ENCODE measurements around the gene SPDYC.
"Not testable (repeated sequence)": the region's sequence is repeated elsewhere in the genome, so short reads cannot be mapped to it uniquely, and the experiment has no call there.

The SPDYC gene

DNA sequence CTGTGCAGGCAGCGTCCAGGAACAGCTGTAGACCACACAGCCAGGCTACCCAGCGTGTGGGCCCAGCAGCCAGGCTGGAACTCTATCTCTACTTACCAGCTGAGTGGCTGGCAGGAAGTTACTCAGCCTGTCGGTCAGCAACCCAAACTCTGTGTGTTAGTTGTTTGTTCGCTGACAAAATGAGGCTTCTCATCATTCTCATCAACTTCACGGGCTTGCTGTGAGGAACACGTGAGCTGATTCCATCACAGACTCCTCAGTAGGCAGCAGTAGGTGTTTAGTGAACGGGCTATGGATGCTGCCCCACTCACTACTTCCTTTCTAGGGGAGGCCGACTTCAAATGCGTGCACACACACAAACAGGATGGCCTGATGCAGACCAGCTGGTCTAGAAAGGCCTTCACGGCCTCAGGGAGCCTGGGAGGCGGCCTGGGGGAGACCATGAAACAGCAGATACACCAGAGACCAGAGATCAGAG is 830 bp upstream of the SPDYC start:
- DNase-seq, result peak; percentile 36

DNA sequence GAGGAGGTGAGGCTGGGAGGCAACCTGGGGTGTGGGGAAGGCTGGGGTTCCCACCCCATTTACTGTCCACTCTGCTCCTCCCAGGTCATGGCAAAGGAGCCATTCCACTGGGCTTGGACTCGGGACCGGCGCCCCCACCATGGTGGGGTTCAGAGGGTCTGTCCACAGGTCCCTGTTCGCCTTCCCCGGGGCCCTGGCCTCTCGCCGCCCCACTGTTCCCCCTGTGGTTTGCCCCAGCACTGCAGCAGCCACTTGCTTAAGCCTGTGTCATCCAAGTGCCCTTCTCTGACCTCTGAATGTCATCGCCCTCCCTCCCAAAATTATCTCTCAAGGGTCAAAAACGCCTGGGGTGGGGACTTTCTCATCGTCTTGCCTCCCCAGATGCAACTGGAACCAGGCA is 2.6 kb downstream of the SPDYC start:
- DNase-seq, result no peak

DNA sequence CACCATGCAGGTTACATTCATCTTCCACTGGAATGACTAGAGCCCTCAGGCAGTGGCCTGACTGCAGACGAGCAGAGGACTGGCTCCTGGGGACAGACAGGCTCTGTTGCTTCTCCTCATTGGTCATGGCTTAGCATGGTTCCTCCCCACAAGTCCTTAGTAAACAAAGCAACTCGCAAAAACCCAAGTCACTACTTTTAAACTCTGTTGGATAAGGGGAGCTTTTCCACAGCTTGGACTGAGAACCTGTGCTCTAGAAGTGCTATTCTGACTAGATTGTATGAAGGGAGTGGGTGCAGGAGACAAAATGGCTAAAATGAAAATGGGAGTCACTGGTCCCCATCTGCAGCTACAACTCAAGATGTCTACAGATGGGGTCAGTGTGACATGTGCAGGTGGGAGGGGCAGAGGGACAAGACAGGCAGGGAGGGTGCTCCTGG is 4.6 kb downstream of the SPDYC start:
- not testable (repeated sequence) for DNase-seq

DNA sequence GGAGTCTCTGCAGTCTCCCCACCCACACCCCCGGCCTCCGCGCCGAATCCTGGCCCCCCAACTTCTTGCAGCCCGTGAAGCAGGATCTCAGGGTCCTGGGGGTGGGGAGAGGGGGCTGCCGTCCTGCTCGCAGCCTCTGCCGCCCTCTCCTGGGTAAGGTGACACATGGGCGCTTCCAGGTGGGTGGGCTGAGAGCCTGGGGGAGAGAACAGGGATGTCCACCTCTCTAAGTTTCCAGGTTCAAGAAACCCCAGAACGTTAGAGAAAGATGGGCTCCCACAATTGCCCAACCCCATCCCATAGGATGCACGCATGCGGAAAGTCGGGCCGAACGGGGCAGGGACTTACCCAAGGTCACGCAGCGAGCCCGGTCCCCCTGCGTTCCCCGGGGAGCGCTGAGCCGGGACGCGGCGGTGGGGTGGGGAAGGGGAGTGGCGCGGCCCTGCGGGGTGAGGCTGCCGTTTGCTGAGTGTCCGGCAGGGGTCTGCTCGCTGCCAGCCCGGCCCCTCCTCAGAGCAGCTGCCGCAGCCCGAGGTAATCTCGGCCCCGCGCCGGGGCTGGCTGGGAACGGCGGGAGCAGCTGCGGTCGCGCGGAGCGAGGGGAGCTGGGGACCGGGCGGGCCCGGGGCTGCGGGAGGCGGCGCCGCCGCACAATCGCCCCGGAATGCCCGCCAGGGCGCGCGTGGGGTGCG is 11.0 kb downstream of the SPDYC start:
- DNase-seq, result peak; percentile 3

DNA sequence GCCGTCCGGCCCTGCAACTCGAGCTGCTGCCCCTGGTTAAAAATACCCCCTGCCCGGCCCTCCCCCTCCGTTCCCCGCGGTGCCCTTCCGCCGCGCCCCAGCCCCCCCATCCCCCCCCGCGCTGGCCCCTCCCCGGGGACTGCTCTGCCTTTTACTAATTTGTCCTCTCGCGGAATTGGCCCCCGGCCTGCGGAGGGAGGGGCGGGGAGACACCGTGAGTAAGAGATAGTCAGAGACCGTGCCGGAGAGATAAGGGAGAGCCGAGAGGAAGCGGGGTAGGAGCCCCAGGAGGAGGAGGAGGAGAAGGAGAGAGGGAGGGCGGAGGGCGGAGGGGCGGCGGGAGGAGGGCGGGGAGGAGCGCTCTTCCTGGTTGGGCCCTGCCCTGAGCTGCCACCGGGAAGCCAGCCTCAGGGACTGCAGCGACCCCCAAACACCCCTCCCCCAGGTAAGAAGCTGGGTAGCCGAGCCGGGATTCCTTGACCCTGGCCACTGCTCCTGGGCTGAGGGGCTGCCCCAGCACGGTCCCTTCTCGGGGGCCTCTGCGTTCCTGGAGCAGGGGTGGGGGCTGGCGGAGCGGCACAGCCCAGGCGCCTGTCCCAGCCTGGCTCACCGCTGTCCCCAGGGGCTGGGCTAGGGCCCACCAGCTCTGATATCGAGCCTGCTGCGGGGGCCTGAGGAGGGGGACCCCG is 11.7 kb downstream of the SPDYC start, which contains the start of gene CAPN1:
CAPN1 (plus strand) TSS at position 360 of the 689 bp plus-strand sequence. CDS start 774 bp downstream, outside the sequence.
- peak; percentile 66 for DNase-seq

DNA sequence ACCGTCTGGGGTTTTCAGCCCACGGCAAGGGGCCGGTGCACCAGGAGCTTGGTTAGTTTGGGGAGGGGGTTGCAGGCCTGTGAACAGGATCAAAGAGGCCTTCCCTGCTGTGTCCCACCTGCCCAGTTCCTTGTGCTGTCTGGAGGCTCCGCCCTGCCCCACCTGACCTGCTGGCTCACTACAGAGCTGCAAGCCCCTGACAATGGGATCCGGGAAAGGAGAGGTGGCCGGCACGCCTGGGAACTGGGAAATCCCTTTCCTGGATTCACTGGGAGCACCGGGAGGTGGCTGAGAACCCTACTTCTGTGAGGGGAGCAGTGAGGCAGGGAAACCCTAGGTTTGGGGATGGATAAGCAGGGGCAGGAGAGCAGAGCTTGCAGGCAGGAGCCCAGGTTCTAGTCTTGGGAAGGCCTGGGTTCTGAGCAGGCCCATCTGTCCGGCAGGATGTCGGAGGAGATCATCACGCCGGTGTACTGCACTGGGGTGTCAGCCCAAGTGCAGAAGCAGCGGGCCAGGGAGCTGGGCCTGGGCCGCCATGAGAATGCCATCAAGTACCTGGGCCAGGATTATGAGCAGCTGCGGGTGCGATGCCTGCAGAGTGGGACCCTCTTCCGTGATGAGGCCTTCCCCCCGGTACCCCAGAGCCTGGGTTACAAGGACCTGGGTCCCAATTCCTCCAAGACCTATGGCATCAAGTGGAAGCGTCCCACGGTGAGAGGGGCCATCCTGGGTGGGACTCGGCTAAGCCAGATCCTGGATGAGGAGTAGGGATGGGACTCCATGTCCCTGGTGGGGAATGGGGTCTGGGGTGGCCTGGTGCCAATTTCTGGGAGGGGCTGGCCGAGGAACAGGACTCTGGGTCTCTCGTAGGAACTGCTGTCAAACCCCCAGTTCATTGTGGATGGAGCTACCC is 12.5 kb downstream of the SPDYC start:
- DNase-seq, result no peak

DNA sequence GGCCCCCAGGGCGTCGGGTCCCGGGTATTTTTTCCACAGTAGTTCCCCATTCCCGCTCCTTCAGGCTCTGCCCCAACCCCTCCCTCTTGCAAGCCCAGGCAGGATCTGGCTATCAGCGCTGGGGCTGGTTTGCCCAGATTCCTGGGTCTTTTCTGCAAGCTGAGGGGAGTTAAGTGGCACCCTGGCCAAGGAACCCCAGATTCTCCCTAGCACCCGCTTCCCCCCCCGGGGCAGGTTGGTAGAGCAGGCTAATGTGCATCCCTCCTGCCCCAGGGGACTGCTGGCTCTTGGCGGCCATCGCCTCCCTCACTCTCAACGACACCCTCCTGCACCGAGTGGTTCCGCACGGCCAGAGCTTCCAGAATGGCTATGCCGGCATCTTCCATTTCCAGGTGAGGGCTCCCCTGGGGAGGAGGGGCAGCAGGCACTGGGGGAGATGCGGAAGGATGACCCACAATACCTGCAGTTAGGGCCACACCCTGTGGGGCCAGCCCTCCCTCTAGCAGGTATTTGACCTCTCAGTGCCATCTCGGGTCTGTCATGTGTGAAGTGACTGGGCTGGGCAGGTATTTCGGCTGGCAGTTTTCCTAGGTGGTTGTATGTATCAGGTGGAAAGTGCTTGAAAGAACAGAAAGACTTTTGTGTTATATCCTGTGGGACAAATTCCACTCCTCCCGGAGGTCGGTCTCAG is 13.3 kb downstream of the SPDYC start:
- DNase-seq, result no peak

DNA sequence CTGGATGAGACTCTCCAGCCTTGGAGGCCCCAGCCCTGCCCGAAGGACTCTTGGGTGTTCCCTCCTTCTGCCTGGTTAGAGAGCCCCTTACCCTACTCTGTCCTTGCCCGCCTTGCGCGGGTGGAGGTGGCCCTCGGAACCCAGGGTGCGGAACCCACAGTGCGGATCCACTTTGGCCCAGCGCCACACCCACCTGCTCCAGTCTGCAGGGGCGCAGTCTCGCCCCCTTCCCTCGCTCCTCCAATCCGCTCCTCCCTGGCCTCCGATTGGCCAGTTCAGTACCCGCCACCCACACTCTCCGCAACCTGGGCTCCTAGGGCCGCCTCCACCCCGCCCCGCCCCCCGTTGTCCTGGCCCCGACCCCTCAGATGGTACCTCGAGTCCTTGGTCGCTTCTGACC is 14.1 kb downstream of the SPDYC start:
- no peak for DNase-seq

DNA sequence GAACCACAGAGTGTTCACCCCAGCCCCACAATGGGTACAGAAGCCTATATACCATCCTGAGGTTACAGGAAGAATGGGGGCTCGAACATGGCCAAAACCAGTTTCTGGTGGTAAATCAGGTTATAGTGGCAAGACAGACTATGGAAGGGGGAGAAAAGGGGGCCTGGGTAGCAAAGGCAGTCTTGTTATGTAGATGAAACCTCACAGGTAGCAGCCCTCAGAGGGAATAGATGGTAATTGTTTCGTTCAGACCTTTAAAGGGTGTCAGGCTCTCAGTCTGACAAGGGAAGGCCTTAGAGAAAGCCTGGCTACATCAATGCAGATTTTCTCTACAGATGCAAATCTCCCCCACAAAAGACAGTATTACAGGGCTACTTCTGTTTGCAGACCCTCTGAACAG is 15.1 kb downstream of the SPDYC start:
- no peak for DNase-seq

DNA sequence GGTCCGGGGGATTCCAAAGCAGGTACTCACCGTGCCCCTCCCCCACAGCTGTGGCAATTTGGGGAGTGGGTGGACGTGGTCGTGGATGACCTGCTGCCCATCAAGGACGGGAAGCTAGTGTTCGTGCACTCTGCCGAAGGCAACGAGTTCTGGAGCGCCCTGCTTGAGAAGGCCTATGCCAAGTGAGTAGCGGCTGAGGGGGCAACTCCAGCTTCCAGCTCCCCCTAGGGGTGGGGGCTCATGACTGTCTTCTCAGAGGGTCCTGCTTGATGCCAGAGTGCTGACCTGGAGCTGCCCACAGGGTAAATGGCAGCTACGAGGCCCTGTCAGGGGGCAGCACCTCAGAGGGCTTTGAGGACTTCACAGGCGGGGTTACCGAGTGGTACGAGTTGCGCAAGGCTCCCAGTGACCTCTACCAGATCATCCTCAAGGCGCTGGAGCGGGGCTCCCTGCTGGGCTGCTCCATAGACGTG is 15.9 kb downstream of the SPDYC start:
- no peak for DNase-seq

DNA sequence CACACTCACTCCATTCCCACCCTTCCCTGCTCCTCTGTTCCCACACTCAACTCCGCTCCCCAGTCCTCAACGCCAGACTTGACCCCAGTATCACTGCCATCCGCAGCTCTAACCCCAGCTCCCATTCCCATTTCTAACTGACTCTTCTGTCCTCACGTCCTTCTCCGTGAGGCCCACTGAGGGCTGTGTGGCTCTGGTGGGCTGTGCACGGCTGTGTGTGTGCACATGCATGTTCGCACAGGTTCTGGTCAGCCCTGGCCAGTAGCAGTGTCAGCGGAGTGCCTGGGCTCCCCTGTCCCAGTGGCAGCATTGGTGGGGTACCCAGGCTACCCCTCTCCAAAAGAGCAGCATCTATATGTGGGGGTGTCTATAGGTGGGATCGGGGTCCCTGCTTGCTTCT is 16.7 kb downstream of the SPDYC start:
- DNase-seq, result no peak

DNA sequence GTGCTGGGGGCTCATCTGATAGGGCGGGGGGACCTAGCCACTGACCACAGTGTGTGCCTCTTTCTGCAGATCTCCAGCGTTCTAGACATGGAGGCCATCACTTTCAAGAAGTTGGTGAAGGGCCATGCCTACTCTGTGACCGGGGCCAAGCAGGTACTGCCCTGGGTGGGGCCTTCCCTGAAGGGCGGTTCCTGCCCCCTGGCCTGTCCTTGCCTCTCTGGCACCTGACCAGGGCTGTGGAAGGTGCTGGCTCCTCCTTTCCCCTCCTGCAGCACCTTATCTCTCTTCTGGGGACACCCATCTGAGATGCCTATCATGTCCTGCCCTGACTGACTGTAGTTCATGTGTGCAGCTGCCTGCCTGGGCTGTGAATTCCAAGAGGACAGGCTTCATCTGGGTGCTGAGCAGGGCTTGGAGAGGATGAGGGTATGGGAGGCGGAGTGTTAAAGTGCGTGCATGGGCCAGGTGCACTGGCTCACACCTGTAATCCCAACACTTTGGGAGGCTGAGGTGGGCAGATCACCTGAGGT is 17.2 kb downstream of the SPDYC start:
- no peak for DNase-seq

DNA sequence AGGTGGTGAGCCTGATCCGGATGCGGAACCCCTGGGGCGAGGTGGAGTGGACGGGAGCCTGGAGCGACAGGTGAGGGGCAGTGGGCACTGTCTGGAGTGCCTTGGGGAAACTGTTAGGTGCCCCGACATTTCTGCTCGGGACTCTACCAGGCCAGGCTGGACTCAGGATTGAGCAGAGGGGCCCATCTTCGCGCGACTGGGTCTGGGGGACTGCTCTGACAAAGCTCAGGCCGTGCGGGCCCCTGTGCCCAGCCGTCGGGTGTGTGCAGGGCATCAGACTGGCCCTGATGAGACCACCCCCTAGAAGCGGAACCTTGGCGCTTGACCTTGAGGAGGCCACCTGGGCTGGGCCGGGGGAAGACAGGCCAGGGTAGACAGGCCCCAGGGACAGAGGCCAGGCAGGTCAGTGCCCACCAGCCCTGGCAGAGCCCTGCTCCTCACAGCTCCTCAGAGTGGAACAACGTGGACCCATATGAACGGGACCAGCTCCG is 18.0 kb downstream of the SPDYC start:
- no peak for DNase-seq

DNA sequence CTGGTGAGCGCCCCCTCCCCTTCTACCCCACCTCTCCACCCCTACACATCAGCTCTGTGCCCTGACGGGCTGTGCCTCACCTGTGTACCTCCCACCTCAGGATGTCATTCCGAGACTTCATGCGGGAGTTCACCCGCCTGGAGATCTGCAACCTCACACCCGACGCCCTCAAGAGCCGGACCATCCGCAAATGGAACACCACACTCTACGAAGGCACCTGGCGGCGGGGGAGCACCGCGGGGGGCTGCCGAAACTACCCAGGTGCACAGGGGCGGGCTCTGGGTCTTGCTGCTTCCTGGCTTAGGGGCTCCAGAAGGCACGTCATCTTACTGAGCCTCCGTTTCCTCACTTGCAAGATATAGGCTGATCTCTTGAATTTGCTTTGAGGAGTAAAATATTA is 18.5 kb downstream of the SPDYC start:
- no peak for DNase-seq

DNA sequence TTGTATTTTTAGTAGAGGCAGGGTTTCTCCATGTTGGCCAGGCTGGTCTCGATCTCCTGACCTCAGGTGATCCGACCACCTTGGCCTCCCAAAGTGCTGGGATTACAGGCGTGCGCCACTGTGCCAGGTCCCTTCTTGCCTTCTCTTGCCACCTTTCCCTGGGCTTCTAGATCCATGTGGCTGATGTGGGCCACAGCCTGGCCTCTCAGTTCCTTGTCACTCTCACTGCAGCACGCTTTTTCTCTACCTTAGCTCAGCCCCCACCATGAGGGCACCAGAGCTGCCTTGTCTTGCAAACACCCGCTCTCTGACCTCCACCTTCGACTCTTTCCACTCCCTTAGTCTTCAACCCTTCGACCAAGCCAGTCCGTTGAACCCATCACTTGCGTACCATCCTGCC is 19.2 kb downstream of the SPDYC start:
- no peak for DNase-seq

DNA sequence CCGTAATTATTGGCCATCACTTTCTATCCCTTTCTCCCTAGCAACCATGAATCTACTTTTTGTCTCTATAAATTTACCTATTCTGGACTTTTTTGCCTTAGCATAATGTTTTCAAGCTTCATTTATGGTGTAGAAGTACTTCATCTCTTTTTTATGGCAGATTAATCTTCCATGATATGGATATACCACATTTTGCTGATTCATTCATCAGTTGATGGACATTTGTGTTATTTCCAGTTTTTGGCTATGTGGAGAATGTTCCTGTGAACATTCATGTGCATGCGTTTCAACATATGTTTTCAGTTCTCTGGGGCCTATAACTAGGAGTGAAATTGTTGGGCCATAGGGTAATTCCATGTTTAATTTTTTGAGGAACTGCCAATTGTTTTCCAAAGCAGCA is 24.5 kb downstream of the SPDYC start:
- no peak for DNase-seq

DNA sequence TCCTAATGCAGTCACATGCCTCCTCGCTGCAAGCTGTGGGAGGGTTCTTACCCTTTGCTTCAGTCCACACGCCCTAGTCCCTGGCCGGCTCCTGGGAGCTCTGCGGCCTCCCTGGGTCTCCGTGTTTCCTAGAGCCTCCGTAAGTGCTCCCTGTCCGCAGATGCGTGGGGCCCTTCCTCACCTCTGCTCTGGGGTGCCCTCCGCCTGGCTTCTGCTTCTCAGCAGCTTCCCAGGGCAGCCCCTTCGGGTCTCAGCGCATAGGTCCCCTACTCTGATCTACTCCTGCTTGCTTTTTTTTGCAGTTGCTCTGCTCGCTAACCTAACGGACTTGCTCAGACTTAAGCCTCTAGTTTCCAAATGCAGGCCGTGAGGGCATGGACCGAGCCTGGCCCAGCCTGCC is 34.1 kb downstream of the SPDYC start:
- DNase-seq, result no peak

DNA sequence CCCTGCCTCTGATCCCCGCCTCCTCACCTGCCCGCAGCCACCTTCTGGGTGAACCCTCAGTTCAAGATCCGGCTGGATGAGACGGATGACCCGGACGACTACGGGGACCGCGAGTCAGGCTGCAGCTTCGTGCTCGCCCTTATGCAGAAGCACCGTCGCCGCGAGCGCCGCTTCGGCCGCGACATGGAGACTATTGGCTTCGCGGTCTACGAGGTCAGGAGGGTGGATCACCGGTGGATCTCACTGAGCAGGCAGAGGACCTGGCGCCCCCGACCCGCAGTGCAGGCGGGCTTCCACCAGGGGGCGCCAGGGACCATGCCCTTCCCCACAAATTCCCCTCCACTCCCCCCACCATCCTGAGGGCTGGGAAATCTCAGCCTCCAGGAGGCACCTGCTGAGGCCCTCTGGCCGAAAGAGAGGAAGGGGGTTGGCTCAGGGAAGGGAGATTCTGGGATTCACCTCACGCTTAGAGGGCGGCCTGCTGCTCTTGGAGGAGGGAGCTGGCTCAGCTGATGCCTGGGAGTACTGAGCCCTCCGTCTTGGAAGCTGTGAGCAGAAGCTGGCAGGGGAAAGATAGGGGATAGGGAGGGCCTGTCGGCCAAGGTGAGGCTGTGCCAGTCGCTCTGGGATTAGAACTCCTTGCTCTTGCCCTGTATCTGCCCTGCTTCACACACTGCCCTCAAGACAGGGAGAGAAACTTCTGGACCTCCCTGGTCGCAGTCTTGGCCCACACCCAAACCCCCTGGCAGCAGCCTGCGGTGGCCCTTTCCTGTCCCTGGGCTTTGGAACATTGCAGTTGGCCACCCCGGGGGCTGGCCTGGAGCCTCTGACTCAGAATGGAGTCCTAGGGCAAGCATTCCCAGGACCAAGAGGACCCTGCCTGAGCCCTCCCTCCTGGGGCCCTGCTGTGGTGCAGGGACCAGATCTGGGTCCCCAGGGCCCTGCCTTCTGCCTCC is 34.9 kb downstream of the SPDYC start:
- DNase-seq, result no peak

DNA sequence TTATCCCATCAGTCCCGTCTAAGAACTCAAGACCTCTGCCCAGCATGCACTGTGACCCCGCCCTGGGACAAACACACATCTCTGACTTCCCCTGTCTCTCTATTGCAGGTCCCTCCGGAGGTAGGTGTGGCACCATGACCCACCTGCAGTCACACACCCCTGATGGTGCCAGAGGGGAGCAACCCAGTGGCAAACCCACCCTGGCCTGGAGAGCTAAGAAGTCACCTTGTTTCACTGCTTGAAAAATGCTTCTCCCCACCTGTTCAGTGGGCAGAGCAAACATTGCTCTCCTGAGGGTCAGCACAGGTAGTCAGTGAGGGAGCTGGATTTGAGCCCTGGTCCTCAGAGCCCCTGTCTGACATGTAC is 35.6 kb downstream of the SPDYC start:
- DNase-seq, result no peak

DNA sequence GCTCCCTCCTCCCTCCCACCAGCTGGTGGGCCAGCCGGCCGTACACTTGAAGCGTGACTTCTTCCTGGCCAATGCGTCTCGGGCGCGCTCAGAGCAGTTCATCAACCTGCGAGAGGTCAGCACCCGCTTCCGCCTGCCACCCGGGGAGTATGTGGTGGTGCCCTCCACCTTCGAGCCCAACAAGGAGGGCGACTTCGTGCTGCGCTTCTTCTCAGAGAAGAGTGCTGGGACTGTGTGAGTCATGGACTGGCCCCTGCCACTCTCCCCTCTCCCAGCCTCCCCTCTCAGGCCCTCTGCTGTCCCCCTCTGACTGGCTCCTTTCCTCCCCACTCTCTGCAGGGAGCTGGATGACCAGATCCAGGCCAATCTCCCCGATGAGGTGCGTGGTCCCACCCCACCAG is 36.4 kb downstream of the SPDYC start:
- no peak for DNase-seq

DNA sequence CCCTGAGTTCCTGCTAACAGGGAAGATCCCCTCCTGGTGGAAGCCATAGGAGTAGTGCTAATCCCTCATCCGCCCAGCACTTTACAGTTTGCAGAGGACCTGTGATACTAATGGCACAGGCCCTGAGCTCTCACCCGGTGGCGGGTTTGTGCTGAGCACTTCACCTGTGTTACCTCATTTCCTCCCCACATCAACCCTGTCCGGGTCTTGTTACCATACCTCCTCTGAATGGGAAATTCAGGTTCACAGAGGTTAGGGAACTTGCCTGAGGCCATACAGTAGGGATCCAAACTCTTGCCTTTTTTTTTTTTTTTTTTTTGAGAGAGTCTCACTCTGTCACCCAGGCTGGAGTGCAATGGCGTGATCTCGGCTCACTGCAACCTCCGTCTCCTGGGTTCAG is 36.9 kb downstream of the SPDYC start:
- no peak for DNase-seq
